Ovary (tissue), 3 donors: Measurements from ENCODE around the gene CASP1.

Source experiments
- EP300 ChIP-seq: sonication (generic); formaldehyde crosslinking; IDR thresholded peaks from one replicate; pipeline ENCODE4 v1.6.1; 2017; ENCODE audit warnings: antibody characterized with exemption
- POLR2A ChIP-seq: fragments of 450-650 bp; IDR thresholded peaks from one replicate; pipeline ENCODE4 v1.6.1; 2017; ENCODE audit warnings: antibody characterized with exemption, mild to moderate bottlenecking, moderate library complexity
- TF ChIP-seq, protein P1 (sequence below), 3 donors: fragments of 450-650 bp in 2 of 3; fragments of 200-600 bp in 1 of 3; IDR thresholded peaks; one replicate each; pipeline versions ENCODE4 v1.5.1 to v1.8.0; 2016 to 2022; ENCODE audit warnings: antibody characterized with exemption in 3 of 3, mild to moderate bottlenecking in 1 of 3
- donor health status: DM: no; HTN: no; CAD: no.

DNA sequence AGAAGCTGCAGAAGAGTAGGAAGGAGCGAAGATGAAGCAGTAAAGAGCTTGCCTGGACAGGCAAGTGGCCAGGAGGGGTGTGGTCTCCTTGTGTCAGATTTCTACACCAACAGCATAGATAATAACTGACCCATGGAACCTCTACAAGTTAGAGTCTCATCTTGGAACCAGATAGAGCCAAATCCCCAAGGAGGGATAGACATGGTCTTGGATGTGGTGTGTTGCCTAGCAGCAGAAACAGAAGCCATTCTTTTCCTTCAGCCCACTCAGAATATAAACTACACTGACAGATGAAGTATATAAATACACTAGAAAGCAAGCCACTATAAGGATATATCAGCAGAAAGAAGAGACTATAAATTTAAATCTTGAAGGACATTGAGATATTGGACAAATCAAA, 14.5 kb upstream of the CASP1 start:
- TF ChIP-seq, protein P1, sequence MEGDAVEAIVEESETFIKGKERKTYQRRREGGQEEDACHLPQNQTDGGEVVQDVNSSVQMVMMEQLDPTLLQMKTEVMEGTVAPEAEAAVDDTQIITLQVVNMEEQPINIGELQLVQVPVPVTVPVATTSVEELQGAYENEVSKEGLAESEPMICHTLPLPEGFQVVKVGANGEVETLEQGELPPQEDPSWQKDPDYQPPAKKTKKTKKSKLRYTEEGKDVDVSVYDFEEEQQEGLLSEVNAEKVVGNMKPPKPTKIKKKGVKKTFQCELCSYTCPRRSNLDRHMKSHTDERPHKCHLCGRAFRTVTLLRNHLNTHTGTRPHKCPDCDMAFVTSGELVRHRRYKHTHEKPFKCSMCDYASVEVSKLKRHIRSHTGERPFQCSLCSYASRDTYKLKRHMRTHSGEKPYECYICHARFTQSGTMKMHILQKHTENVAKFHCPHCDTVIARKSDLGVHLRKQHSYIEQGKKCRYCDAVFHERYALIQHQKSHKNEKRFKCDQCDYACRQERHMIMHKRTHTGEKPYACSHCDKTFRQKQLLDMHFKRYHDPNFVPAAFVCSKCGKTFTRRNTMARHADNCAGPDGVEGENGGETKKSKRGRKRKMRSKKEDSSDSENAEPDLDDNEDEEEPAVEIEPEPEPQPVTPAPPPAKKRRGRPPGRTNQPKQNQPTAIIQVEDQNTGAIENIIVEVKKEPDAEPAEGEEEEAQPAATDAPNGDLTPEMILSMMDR (IDR thresholded peaks at IDR 0.05), result no peak
- TF ChIP-seq EP300, result no peak
- no peak for TF ChIP-seq POLR2A
